GM06990 (cell line): ENCODE results near the gene PPP1R9A.

ENCODE experiments used
- DNase-seq: peaks from one replicate; pipeline ENCODE4 v3.0.0-alpha.2; 2011; ENCODE audit not compliant: insufficient read length; ENCODE audit errors: extremely low read depth
- H3K27me3 ChIP-seq: replicated peaks from 2 replicates; pipeline ENCODE4 v1.6.0; 2011; ENCODE audit warnings: low read length; ENCODE audit not compliant: control insufficient read depth, insufficient read depth
- H3K36me3 ChIP-seq: 2 replicates; pipeline ENCODE4 v1.5.1; 2011; ENCODE audit warnings: low read length; ENCODE audit not compliant: control insufficient read depth, insufficient read depth
- H3K4me3 ChIP-seq: replicated peaks from 2 replicates; pipeline ENCODE4 v1.5.1; 2011; ENCODE audit warnings: low read depth, mild to moderate bottlenecking, control low read depth, low read length
- CTCF ChIP-seq: IDR thresholded peaks from 2 replicates; pipeline ENCODE4 v1.5.1; 2011; ENCODE audit warnings: low read length, control low read depth, mild to moderate bottlenecking, inconsistent platforms; ENCODE audit not compliant: insufficient read depth, poor library complexity, severe bottlenecking

PPP1R9A gene

GRCh38 chr7:95095966-95096540 is 188.7 kb downstream of the PPP1R9A start:
- DNase-seq: no peak
- TF ChIP-seq CTCF: no peak

GRCh38 chr7:95097291-95097690 is 189.9 kb downstream of the PPP1R9A start:
- DNase-seq: no peak
- Histone ChIP-seq H3K4me3 (no peak overlapping the region), H3K36me3 (no peaks in the 10 kb centered on the region), H3K27me3 (no peaks in the 10 kb centered on the region)
- TF ChIP-seq CTCF: no peak

More at GRCh38 chr7:95095966-95096540, 188.7 kb downstream of the PPP1R9A start:
- Histone ChIP-seq H3K4me3 (no peak overlapping the region), H3K36me3 (no peaks in the 10 kb centered on the region), H3K27me3 (no peaks in the 10 kb centered on the region)

- no peak for TF ChIP-seq CTCF
- Histone ChIP-seq H3K27me3 (no peaks in the 10 kb centered on the region), H3K36me3 (no peaks in the 10 kb centered on the region), H3K4me3 (no peak overlapping the region)
- DNase-seq: no peak
Measured at GRCh38 chr7:95097851-95098250, 190.5 kb downstream of the PPP1R9A start.

GRCh38 chr7:95099106-95099505 is 191.7 kb downstream of the PPP1R9A start:
- no peaks in the 10 kb centered on the region for H3K27me3 ChIP-seq
- DNase-seq: no peak
- no peak overlapping the region for H3K4me3 ChIP-seq
- no peak for TF ChIP-seq CTCF
- H3K36me3 ChIP-seq: no peaks in the 10 kb centered on the region

- no peaks in the 10 kb centered on the region for H3K27me3 ChIP-seq
- H3K4me3 ChIP-seq: no peak overlapping the region
- TF ChIP-seq CTCF: no peak
- no peaks in the 10 kb centered on the region for H3K36me3 ChIP-seq
- no peak for DNase-seq
Measured at GRCh38 chr7:95101422-95101821, 194.0 kb downstream of the PPP1R9A start.

GRCh38 chr7:95102662-95103061 is 195.3 kb downstream of the PPP1R9A start:
- H3K4me3 ChIP-seq: no peak overlapping the region
- no peak for DNase-seq
- TF ChIP-seq CTCF: no peak

More at GRCh38 chr7:95102662-95103061, 195.3 kb downstream of the PPP1R9A start:
- H3K36me3 ChIP-seq: no peaks in the 10 kb centered on the region
- H3K27me3 ChIP-seq: no peaks in the 10 kb centered on the region
